Tibial nerve (tissue), 3 donors: ENCODE data around the gene INPP4B.

ENCODE experiments used
- CTCF ChIP-seq, 5 experiments: fragments of 200-600 bp in 3 of 5; fragments of 450-650 bp in 2 of 5; sonication (generic) in 3 of 5; IDR thresholded peaks; one replicate each; pipeline ENCODE4 v1.5.1; 2016 to 2019; ENCODE audit warnings: antibody characterized with exemption in 5 of 5, mild to moderate bottlenecking in 3 of 5, moderate library complexity in 2 of 5
- POLR2A ChIP-seq, 2 donors: fragments of 450-650 bp; IDR thresholded peaks; one replicate each; pipeline ENCODE4 v1.6.1; 2017; ENCODE audit warnings: antibody characterized with exemption in 2 of 2, mild to moderate bottlenecking in 2 of 2, moderate library complexity in 2 of 2

DNA sequence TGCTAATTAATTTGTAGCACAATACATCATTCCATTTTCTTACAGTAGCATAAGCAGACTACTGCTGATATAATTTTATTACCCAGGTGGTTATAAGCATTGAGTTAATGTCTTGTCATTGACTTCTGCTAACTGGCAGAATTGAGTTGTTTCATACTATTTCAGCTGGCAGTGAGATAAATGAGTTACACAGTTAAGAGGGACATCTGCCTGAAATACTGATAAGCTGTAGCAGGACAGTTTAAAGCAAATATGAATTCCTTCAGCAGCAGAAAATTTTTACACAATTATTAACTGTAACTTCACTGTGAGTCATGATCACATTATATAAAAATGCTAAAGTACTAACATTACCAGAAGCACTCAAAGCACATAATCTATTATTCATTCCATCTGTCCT, 326.8 kb downstream of the INPP4B start:
- TF ChIP-seq CTCF (IDR thresholded peaks at IDR 0.05) (no peak), POLR2A (IDR thresholded peaks at IDR 0.05) (no peak)
